Ureter (tissue), 1 donor: ENCODE results near the gene RPL41. TPM values are rescaled to one million over a fixed set of nuclear protein-coding genes. Genes with fewer than 3 reads are reported as not detected.

Experiments
- total RNA-seq: library from RNA; stranded (reverse); gene quantifications from one replicate; pipeline ENCODE4 v1.2.4, GENCODE V29; 2023
- donor health status: DM: yes; HTN: yes; CAD: no.

RPL41 gene
- total RNA-seq, 1 donor from 2014 or later, result 5,339 TPM

Other genes with a start within 250 kb of the RPL41 start
- 40.9 TPM for gene PYM1, start 188.7 kb upstream of the RPL41 start, total RNA-seq
- 155 TPM for gene DGKA, start 185.5 kb upstream of the RPL41 start, total RNA-seq
- gene PMEL, start 150.6 kb upstream of the RPL41 start, total RNA-seq, result 5.8 TPM
- gene CDK2, start 149.8 kb upstream of the RPL41 start, total RNA-seq, result 23.2 TPM
- gene RAB5B, start 142.6 kb upstream of the RPL41 start, total RNA-seq, result 139 TPM
- 58.5 TPM for gene SUOX, start 119.4 kb upstream of the RPL41 start, total RNA-seq
- 14.6 TPM for gene IKZF4, start 95.6 kb upstream of the RPL41 start, total RNA-seq
- gene RPS26, start 74.7 kb upstream of the RPL41 start, total RNA-seq, result 57.0 TPM
- gene ERBB3, start 36.5 kb upstream of the RPL41 start, total RNA-seq, result 129 TPM
- gene PA2G4, start 12.1 kb upstream of the RPL41 start, total RNA-seq, result 139 TPM
- 9.8 TPM for gene ZC3H10, start 1.6 kb downstream of the RPL41 start, total RNA-seq
- gene ESYT1, start 11.6 kb downstream of the RPL41 start, total RNA-seq, result 131 TPM
- gene MYL6B, start 36.0 kb downstream of the RPL41 start, total RNA-seq, result 37.8 TPM
- gene MYL6, start 41.7 kb downstream of the RPL41 start, total RNA-seq, result 1,884 TPM
- 142 TPM for gene SMARCC2, start 72.8 kb downstream of the RPL41 start, total RNA-seq
- 48.8 TPM for gene RNF41, start 105.3 kb downstream of the RPL41 start, total RNA-seq
- gene NABP2, start 107.7 kb downstream of the RPL41 start, total RNA-seq, result 27.9 TPM
- gene SLC39A5, start 113.4 kb downstream of the RPL41 start, total RNA-seq, result 0.57 TPM
- 43.9 TPM for gene ANKRD52, start 141.8 kb downstream of the RPL41 start, total RNA-seq
- gene COQ10A, start 150.3 kb downstream of the RPL41 start, total RNA-seq, result 7.6 TPM
- gene CS, start 183.7 kb downstream of the RPL41 start, total RNA-seq, result 196 TPM
- 122 TPM for gene CNPY2, start 199.4 kb downstream of the RPL41 start, total RNA-seq
- gene PAN2, start 217.4 kb downstream of the RPL41 start, total RNA-seq, result 103 TPM
- 0.49 TPM for gene IL23A, start 222.3 kb downstream of the RPL41 start, total RNA-seq
- 158 TPM for gene STAT2, start 243.5 kb downstream of the RPL41 start, total RNA-seq
- gene APOF, start 246.2 kb downstream of the RPL41 start, total RNA-seq, result not detected